Mesendoderm (in vitro differentiated cells): Measurements from ENCODE around the gene TOMM5.

Source experiments
- DNase-seq: peaks from one replicate; pipeline ENCODE4 v3.0.0; 2013
- H2AK5ac ChIP-seq: 2 replicates; pipeline ENCODE4 v1.6.1; 2013; ENCODE audit warnings: low read length, inconsistent platforms
- H2BK120ac ChIP-seq: 2 replicates; pipeline ENCODE4 v1.6.1; 2013; ENCODE audit warnings: low read depth, mild to moderate bottlenecking, low read length, moderate library complexity, mixed read lengths
- H2BK15ac ChIP-seq: replicated peaks from 2 replicates; pipeline ENCODE4 v1.6.1; 2013; ENCODE audit warnings: low read depth, mild to moderate bottlenecking, moderate library complexity
- H2BK5ac ChIP-seq: 2 replicates; pipeline ENCODE4 v1.6.1; 2013; ENCODE audit warnings: low read length, inconsistent platforms
- H3K18ac ChIP-seq: 2 replicates; pipeline ENCODE4 v1.6.1; 2013; ENCODE audit warnings: mild to moderate bottlenecking, low read length, mixed read lengths
- H3K23ac ChIP-seq: one replicate; pipeline ENCODE4 v1.6.1; 2013; ENCODE audit warnings: low read length
- H3K27ac ChIP-seq: 2 replicates; pipeline ENCODE4 v1.5.1; 2013; ENCODE audit warnings: low read depth, mild to moderate bottlenecking, inconsistent platforms, low read length, moderate library complexity
- H3K27me3 ChIP-seq: 2 replicates; pipeline ENCODE4 v1.6.1; 2013; ENCODE audit warnings: low read length, control low read depth, mild to moderate bottlenecking, inconsistent platforms; ENCODE audit not compliant: insufficient read depth, poor library complexity
- H3K36me3 ChIP-seq: 2 replicates; pipeline ENCODE4 v1.6.1; 2013; ENCODE audit warnings: low read length, inconsistent platforms; ENCODE audit not compliant: control insufficient read depth, insufficient read depth
- H3K4ac ChIP-seq: one replicate; pipeline ENCODE4 v1.6.1; 2013; ENCODE audit warnings: low read depth, mild to moderate bottlenecking, low read length, moderate library complexity
- H3K4me1 ChIP-seq: 2 replicates; pipeline ENCODE4 v1.6.1; 2013; ENCODE audit warnings: low read depth, low read length, inconsistent platforms; ENCODE audit not compliant: control insufficient read depth
- H3K4me2 ChIP-seq: 2 replicates; pipeline ENCODE4 v1.6.1; 2013; ENCODE audit warnings: low read length
- H3K4me3 ChIP-seq: 2 replicates; pipeline ENCODE4 v1.5.1; 2013; ENCODE audit warnings: mild to moderate bottlenecking, low read length
- H3K56ac ChIP-seq: one replicate; pipeline ENCODE4 v1.6.1; 2013; ENCODE audit warnings: low read length
- H3K79me1 ChIP-seq: 2 replicates; pipeline ENCODE4 v1.6.1; 2013; ENCODE audit warnings: low read length, inconsistent platforms
- H3K79me2 ChIP-seq: 2 replicates; pipeline ENCODE4 v1.6.1; 2013; ENCODE audit warnings: mild to moderate bottlenecking, low read length; ENCODE audit not compliant: control insufficient read depth, insufficient read depth
- H3K9ac ChIP-seq: 2 replicates; pipeline ENCODE4 v1.6.1; 2013; ENCODE audit warnings: low read length, inconsistent platforms
- H4K5ac ChIP-seq: one replicate; pipeline ENCODE4 v1.6.1; 2013; ENCODE audit warnings: low read length
- H4K8ac ChIP-seq: one replicate; pipeline ENCODE4 v1.6.1; 2013; ENCODE audit warnings: low read depth, mild to moderate bottlenecking, control low read depth, low read length, moderate library complexity
- WGBS: extraction: QIAGEN DNeasy Blood & Tissue Kit; methylation state at CpG from one replicate; pipeline ENCODE4 v1.1.7; 2013; ENCODE audit warnings: low lambda C conversion rate, missing lambda C conversion rate; ENCODE audit not compliant: insufficient coverage; ENCODE audit errors: extremely low coverage; 5-methylcytosine and 5-hydroxymethylcytosine counted together

The TOMM5 gene

GRCh38 chr9:37566716-37567115 is 25.7 kb downstream of the TOMM5 start:
- no peak overlapping the region for H3K9ac ChIP-seq
- no peak overlapping the region for H3K18ac ChIP-seq
- no peaks in the 10 kb centered on the region for H3K79me1 ChIP-seq
- H2BK120ac ChIP-seq, result no peak overlapping the region
- H3K4me2 ChIP-seq, result no peak overlapping the region
- H3K4me3 ChIP-seq, result no peak overlapping the region
- no peak overlapping the region for H2AK5ac ChIP-seq
- WGBS, result no CpG with 5 or more reads among the region's 3 CpGs
- no peak overlapping the region for H4K5ac ChIP-seq
- no peaks in the 10 kb centered on the region for H3K79me2 ChIP-seq
- H2BK5ac ChIP-seq, result no peak overlapping the region
- no peak overlapping the region for H2BK15ac ChIP-seq
- no peak overlapping the region for H3K56ac ChIP-seq
- no peaks in the 10 kb centered on the region for H3K4me1 ChIP-seq
- no peaks in the 10 kb centered on the region for H3K27me3 ChIP-seq
- no peak for DNase-seq
- no peak overlapping the region for H3K23ac ChIP-seq
- no peaks in the 10 kb centered on the region for H3K36me3 ChIP-seq
- H3K4ac ChIP-seq, result no peak overlapping the region
- H4K8ac ChIP-seq, result no peak overlapping the region
- no peak overlapping the region for H3K27ac ChIP-seq

GRCh38 chr9:37565661-37566618 is 26.5 kb downstream of the TOMM5 start:
- no peak overlapping the region for H2BK5ac ChIP-seq
- no peak overlapping the region for H3K27ac ChIP-seq
- no peak overlapping the region for H2BK120ac ChIP-seq
- no peak overlapping the region for H3K56ac ChIP-seq
- H3K79me2 ChIP-seq, result no peaks in the 10 kb centered on the region
- H2BK15ac ChIP-seq, result no peak overlapping the region
- no peak overlapping the region for H3K4me3 ChIP-seq
- no peaks in the 10 kb centered on the region for H3K27me3 ChIP-seq
- no peak for DNase-seq
- no peak overlapping the region for H3K23ac ChIP-seq
- no peak overlapping the region for H4K8ac ChIP-seq
- no peak overlapping the region for H2AK5ac ChIP-seq
- no peaks in the 10 kb centered on the region for H3K36me3 ChIP-seq
- no peak overlapping the region for H3K9ac ChIP-seq
- no CpG with 5 or more reads among the region's 7 CpGs for WGBS
- no peaks in the 10 kb centered on the region for H3K4me1 ChIP-seq
- H3K4ac ChIP-seq, result no peak overlapping the region
- H3K18ac ChIP-seq, result no peak overlapping the region
- H3K79me1 ChIP-seq, result no peaks in the 10 kb centered on the region
- no peak overlapping the region for H4K5ac ChIP-seq
- no peak overlapping the region for H3K4me2 ChIP-seq

GRCh38 chr9:37564916-37565315 is 27.5 kb downstream of the TOMM5 start:
- no peak overlapping the region for H3K27ac ChIP-seq
- H4K5ac ChIP-seq, result no peak overlapping the region
- no peak overlapping the region for H2BK120ac ChIP-seq
- H3K18ac ChIP-seq, result no peak overlapping the region
- H3K79me1 ChIP-seq, result no peaks in the 10 kb centered on the region
- DNase-seq, result no peak
- no peaks in the 10 kb centered on the region for H3K27me3 ChIP-seq
- H2AK5ac ChIP-seq, result no peak overlapping the region
- no peak overlapping the region for H2BK5ac ChIP-seq
- H4K8ac ChIP-seq, result no peak overlapping the region
- H2BK15ac ChIP-seq, result no peak overlapping the region
- no peaks in the 10 kb centered on the region for H3K79me2 ChIP-seq
- H3K4me2 ChIP-seq, result no peak overlapping the region
- no peak overlapping the region for H3K23ac ChIP-seq
- H3K36me3 ChIP-seq, result no peaks in the 10 kb centered on the region
- no peak overlapping the region for H3K9ac ChIP-seq
- H3K4me1 ChIP-seq, result no peaks in the 10 kb centered on the region
- H3K56ac ChIP-seq, result no peak overlapping the region
- no peak overlapping the region for H3K4me3 ChIP-seq
- no CpG with 5 or more reads among the region's 4 CpGs for WGBS
- H3K4ac ChIP-seq, result no peak overlapping the region

GRCh38 chr9:37563806-37564513 is 28.4 kb downstream of the TOMM5 start:
- Histone ChIP-seq H3K79me2 (no peaks in the 10 kb centered on the region), H3K9ac (no peak overlapping the region), H3K23ac (no peak overlapping the region), H3K4me3 (no peak overlapping the region), H3K27ac (no peak overlapping the region), H3K27me3 (no peaks in the 10 kb centered on the region), H3K18ac (no peak overlapping the region), H3K4me1 (no peaks in the 10 kb centered on the region), H2BK5ac (no peak overlapping the region), H2BK120ac (no peak overlapping the region), H3K36me3 (no peaks in the 10 kb centered on the region), H3K4me2 (no peak overlapping the region), H2BK15ac (no peak overlapping the region), H4K5ac (no peak overlapping the region), H2AK5ac (no peak overlapping the region), H3K56ac (no peak overlapping the region), H4K8ac (no peak overlapping the region), H3K79me1 (no peaks in the 10 kb centered on the region), H3K4ac (no peak overlapping the region)
- no CpG with 5 or more reads among the region's 3 CpGs for WGBS
- DNase-seq, result no peak

- no peak overlapping the region for H3K56ac ChIP-seq
- DNase-seq, result no peak
- no peak overlapping the region for H3K4me2 ChIP-seq
- H2BK5ac ChIP-seq, result no peak overlapping the region
- H3K23ac ChIP-seq, result no peak overlapping the region
- no peaks in the 10 kb centered on the region for H3K36me3 ChIP-seq
- no peak overlapping the region for H3K4me3 ChIP-seq
- WGBS, result no CpG with 5 or more reads among the region's 1 CpG
- H3K4ac ChIP-seq, result no peak overlapping the region
- H3K79me2 ChIP-seq, result no peaks in the 10 kb centered on the region
- H3K27ac ChIP-seq, result no peak overlapping the region
- H3K18ac ChIP-seq, result no peak overlapping the region
- no peak overlapping the region for H4K8ac ChIP-seq
- H3K9ac ChIP-seq, result no peak overlapping the region
- no peaks in the 10 kb centered on the region for H3K27me3 ChIP-seq
- H4K5ac ChIP-seq, result no peak overlapping the region
- H3K4me1 ChIP-seq, result no peaks in the 10 kb centered on the region
- H2BK120ac ChIP-seq, result no peak overlapping the region
- no peaks in the 10 kb centered on the region for H3K79me1 ChIP-seq
- H2BK15ac ChIP-seq, result no peak overlapping the region
- no peak overlapping the region for H2AK5ac ChIP-seq
These were observed 29.6 kb downstream of the TOMM5 start for GRCh38 chr9:37562826-37563225.
